Natural killer cell treated with Interleukin-12 subunit alpha and Interleukin-12 subunit beta and Interleukin-15 and Interleukin-18, amount 100 ng/mL, for 72 hours (primary cell): Measurements from ENCODE around the gene MYH10. TPM values are rescaled to one million over a fixed set of nuclear protein-coding genes. Genes with fewer than 3 reads are reported as not detected.
A peak's percentile ranks its signal among the peaks of the same experiment; 100 is the strongest.

ENCODE experiments used
- ATAC-seq, 2 donors: fragments of 150-1000 bp; cut with Tn5 transposase in 1 of 2; sonication (Bioruptor Pico), chemical (Tn5 transposase) in 1 of 2; 2 replicates each; pipeline ENCODE4 v1.10.0; 2021
- DNase-seq: peaks from one replicate; pipeline ENCODE4 v3.0.0; 2022; ENCODE audit warnings: low spot score
- H3K27ac Mint-ChIP-seq, 2 donors: 1 replicate in 1 of 2; 2 replicates in 1 of 2; pipeline ENCODE4 v1.8.0; 2022; ENCODE audit warnings: mixed read lengths in 2 of 2, mild to moderate bottlenecking in 1 of 2, moderate library complexity in 1 of 2
- H3K27me3 Mint-ChIP-seq, 2 donors: 1 replicate in 1 of 2; 2 replicates in 1 of 2; pipeline ENCODE4 v1.8.0; 2022; ENCODE audit warnings: mixed read lengths in 2 of 2
- H3K36me3 Mint-ChIP-seq: one replicate; pipeline ENCODE4 v1.8.0; 2022; ENCODE audit warnings: mixed read lengths
- H3K4me1 Mint-ChIP-seq, 2 donors: 1 replicate in 1 of 2; 2 replicates in 1 of 2; pipeline ENCODE4 v1.8.0; 2022; ENCODE audit warnings: low read depth in 2 of 2, mixed read lengths in 2 of 2, mild to moderate bottlenecking in 1 of 2
- H3K4me3 Mint-ChIP-seq: one replicate; pipeline ENCODE4 v1.8.0; 2022; ENCODE audit warnings: mixed read lengths
- H3K9me3 Mint-ChIP-seq: 2 replicates; pipeline ENCODE4 v1.8.0; 2022; ENCODE audit warnings: mixed read lengths
- total RNA-seq, 2 donors: library from RNA; stranded (reverse); gene quantifications; one replicate each; pipeline ENCODE4 v1.2.3, GENCODE V29; 2022

Gene MYH10
- total RNA-seq, 2 donors from 2014 or later: 1.9 TPM

DNA sequence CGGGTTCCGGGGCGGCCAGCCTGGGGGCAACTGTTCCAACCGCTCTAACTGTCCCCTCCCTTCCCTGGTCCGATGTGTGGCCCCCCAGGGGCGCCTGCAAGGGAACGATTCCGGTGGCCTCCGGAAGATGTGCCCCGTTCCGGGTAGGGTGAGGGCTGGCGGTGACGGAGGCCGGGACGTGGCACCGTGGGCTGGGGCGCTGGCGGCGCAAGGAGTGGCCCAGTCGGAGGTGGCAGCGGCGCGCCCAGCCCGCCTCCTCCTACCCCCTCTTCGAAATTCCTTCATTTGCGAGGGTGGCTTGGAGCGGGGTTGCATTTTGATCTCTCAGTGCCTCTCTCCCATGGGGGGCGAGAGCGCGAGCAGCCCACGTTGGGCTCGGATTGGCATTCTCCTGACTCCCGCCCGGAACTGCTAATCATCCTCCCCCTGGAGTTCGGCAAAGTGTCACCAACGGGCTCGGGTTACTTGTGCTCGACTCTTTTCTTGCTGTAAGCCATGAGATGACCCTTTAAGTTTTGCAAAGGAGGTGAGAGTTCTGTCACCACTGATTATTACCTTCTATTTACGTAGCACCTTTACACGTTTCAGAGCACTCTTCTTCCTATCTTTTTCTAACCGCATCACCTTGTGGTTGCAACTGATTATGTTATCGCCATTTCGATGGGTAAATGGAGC lies 194.2 kb downstream of the MYH10 start:
- peak; percentile 79 to 80 for ATAC-seq
- no peaks in the 10 kb centered on the region for H3K9me3 Mint-ChIP-seq
- H3K27ac Mint-ChIP-seq: peak overlapping the region; percentile 86 to 98
- peaks cover 5% of the 10 kb centered on the region for H3K36me3 Mint-ChIP-seq
- peaks cover 20 to 31% of the 10 kb centered on the region in 2 donors for H3K4me1 Mint-ChIP-seq
- peak; percentile 82 for DNase-seq
- H3K27me3 Mint-ChIP-seq: no peaks in the 10 kb centered on the region
- peak overlapping the region; percentile 93 for H3K4me3 Mint-ChIP-seq

- H3K9me3 Mint-ChIP-seq: no peaks in the 10 kb centered on the region
- ATAC-seq (peak; percentile 98), DNase-seq (peak; percentile 99)
- peaks cover 15 to 25% of the 10 kb centered on the region in 2 donors for H3K4me1 Mint-ChIP-seq
- peak within 1 kb of the TSS; percentile 86 to 98 for H3K27ac Mint-ChIP-seq
- peak within 1 kb of the TSS; percentile 93 for H3K4me3 Mint-ChIP-seq
- H3K27me3 Mint-ChIP-seq: no peaks in the 10 kb centered on the region
- H3K36me3 Mint-ChIP-seq: peaks cover 5% of the 10 kb centered on the region
Observed at GRCh38 chr17:8435245-8436168, 195.0 kb downstream of the MYH10 start, which contains the start of gene NDEL1. Gene NDEL1, plus strand, starts transcription at chr17:8435884. Its CDS starts 8,388 bp downstream, at chr17:8444272.

DNA sequence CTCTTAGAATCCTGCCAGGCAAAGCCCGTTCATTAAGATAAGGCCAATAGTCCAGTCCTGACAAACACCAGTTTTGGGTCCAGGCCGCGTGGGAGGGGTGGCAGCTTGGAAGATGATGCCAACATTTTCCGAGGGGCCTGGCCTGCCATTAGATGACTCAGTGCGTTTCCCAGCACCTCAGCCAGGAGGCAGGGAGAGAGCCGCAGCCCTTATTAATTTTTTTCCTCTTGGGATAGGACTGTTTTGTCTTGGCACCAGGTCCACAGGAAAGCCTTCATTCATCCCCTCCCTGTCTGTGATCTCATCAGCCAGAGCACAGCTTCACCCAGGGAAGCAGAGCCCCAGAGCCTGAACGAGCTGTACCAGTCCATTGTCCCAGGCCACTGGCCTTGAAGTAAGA lies 199.6 kb downstream of the MYH10 start:
- DNase-seq (no peak), ATAC-seq (no peak)
- H3K4me3 Mint-ChIP-seq: no peak overlapping the region
- H3K9me3 Mint-ChIP-seq: no peaks in the 10 kb centered on the region
- H3K27ac Mint-ChIP-seq: no peak overlapping the region
- peaks cover 6 to 11% of the 10 kb centered on the region in 2 donors for H3K27me3 Mint-ChIP-seq
- no peaks in the 10 kb centered on the region for H3K36me3 Mint-ChIP-seq
- H3K4me1 Mint-ChIP-seq: peaks cover 3 to 6% of the 10 kb centered on the region in 2 donors

- no peak overlapping the region for H3K4me3 Mint-ChIP-seq
- H3K27ac Mint-ChIP-seq: no peak overlapping the region
- no peaks in the 10 kb centered on the region for H3K9me3 Mint-ChIP-seq
- ATAC-seq: no peak
- peaks cover 13 to 25% of the 10 kb centered on the region in 2 donors for H3K27me3 Mint-ChIP-seq
- no peaks in the 10 kb centered on the region for H3K36me3 Mint-ChIP-seq
- H3K4me1 Mint-ChIP-seq: no peaks in the 10 kb centered on the region
- no peak for DNase-seq
Observed at GRCh38 chr17:8426802-8427201, 203.7 kb downstream of the MYH10 start.

DNA sequence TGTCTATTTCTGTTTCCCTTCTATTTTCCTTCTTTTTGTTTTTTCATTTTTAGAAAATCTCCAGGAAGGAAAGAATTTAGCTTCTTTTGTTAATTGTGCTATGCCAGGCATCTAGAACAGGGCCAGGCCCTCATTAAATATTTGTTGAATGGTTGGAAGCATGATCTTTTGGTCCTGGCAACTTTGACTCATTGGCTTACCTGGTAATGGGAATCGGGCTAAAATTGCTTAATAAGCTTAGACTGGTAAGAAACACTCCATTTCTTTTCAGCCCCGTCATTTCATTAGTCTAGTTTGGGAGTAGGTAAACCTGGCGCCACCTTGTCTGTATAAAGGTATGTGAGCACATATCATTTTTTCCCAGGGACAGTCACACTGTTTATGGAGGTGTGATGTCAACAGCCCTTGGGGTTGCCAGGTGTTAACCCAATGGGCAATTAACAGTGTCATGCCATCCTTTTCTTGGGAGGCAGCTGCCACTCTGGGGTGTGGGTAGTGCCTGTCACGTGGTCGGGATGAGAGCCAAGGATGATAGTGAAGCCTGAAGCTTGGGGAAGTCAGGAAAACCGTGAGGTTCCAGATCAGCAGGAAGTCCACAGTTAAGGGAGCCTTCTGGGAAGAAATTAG lies 204.3 kb downstream of the MYH10 start:
- no peaks in the 10 kb centered on the region for H3K4me1 Mint-ChIP-seq
- no peak for ATAC-seq
- peaks cover 15 to 27% of the 10 kb centered on the region in 2 donors for H3K27me3 Mint-ChIP-seq
- peak overlapping the region in 1 of 2 donors; percentile 20 for H3K27ac Mint-ChIP-seq
- no peaks in the 10 kb centered on the region for H3K36me3 Mint-ChIP-seq
- no peak overlapping the region for H3K4me3 Mint-ChIP-seq
- DNase-seq: no peak
- no peaks in the 10 kb centered on the region for H3K9me3 Mint-ChIP-seq

Other genes with a start within 250 kb of the MYH10 start
- gene RPL26, start 247.5 kb downstream of the MYH10 start, total RNA-seq: 1,000 to 10,000 TPM in 1 of 2 donors, 100 to 1,000 TPM in 1; 884 to 1,221 TPM
- gene RNF222, start 232.9 kb downstream of the MYH10 start, total RNA-seq: not detected
- 100 to 1,000 TPM in 1 of 2 donors, 10 to 100 TPM in 1; 94.9 to 101 TPM for gene NDEL1, start 194.8 kb downstream of the MYH10 start, total RNA-seq
- not detected for gene CCDC42, start 114.1 kb upstream of the MYH10 start, total RNA-seq
- gene SPDYE4, start 127.8 kb upstream of the MYH10 start, total RNA-seq: not detected
- gene MFSD6L, start 168.6 kb upstream of the MYH10 start, total RNA-seq: 1 to 10 TPM in 1 of 2 donors, under 1 TPM in 1; 0.12 to 1.5 TPM
- 1 to 10 TPM in 1 of 2 donors, under 1 TPM in 1; 0.81 to 6.2 TPM for gene PIK3R6, start 236.9 kb upstream of the MYH10 start, total RNA-seq